WERI-Rb-1 (cell line): ENCODE data around the gene GPS1.

Source experiments
- DNase-seq: peaks from one replicate; pipeline ENCODE4 v3.0.0-alpha.2; 2020
- H3K27ac ChIP-seq: fragments of 250-450 bp; sonication (Bioruptor Pico); 2 replicates; pipeline ENCODE4 v1.5.1; 2020; ENCODE audit warnings: mild to moderate bottlenecking, moderate library complexity
- H3K27me3 ChIP-seq: fragments of 250-450 bp; sonication (Bioruptor Pico); 2 replicates; pipeline ENCODE4 v1.5.1; 2021; ENCODE audit warnings: mild to moderate bottlenecking, low read depth, moderate library complexity; ENCODE audit not compliant: insufficient read depth, severe bottlenecking
- H3K36me3 ChIP-seq: fragments of 250-450 bp; sonication (Bioruptor Pico); 2 replicates; pipeline ENCODE4 v1.5.1; 2020; ENCODE audit warnings: mild to moderate bottlenecking, moderate library complexity
- H3K4me3 ChIP-seq: 2 replicates; pipeline ENCODE4 v1.5.1; 2011; ENCODE audit warnings: low read depth, mild to moderate bottlenecking, control low read depth, low read length
- H3K9me3 ChIP-seq: fragments of 250-450 bp; sonication (Bioruptor Pico); 2 replicates; pipeline ENCODE4 v1.5.1; 2021; ENCODE audit warnings: mild to moderate bottlenecking, moderate library complexity; ENCODE audit not compliant: severe bottlenecking
- CTCF ChIP-seq: IDR thresholded peaks from 2 replicates; pipeline ENCODE4 v1.5.1; 2011; ENCODE audit warnings: low read depth, mild to moderate bottlenecking, control low read depth, inconsistent platforms, low read length

Gene GPS1

GRCh38 chr17:82031885-82032627 lies 19.6 kb upstream of the GPS1 start:
- peak overlapping the region; percentile 64 for H3K4me3 ChIP-seq
- no peak for TF ChIP-seq CTCF
- H3K9me3 ChIP-seq: no peaks in the 10 kb centered on the region
- peak overlapping the region; percentile 34 for H3K27ac ChIP-seq
- no peaks in the 10 kb centered on the region for H3K27me3 ChIP-seq
- peak; percentile 83 for DNase-seq
- peaks cover 53% of the 10 kb centered on the region for H3K36me3 ChIP-seq

- no peak overlapping the region for H3K27ac ChIP-seq
- H3K9me3 ChIP-seq: no peaks in the 10 kb centered on the region
- TF ChIP-seq CTCF: no peak
- no peaks in the 10 kb centered on the region for H3K27me3 ChIP-seq
- DNase-seq: no peak
- H3K36me3 ChIP-seq: peaks cover 49% of the 10 kb centered on the region
- H3K4me3 ChIP-seq: no peak overlapping the region
These were observed 18.2 kb upstream of the GPS1 start for GRCh38 chr17:82033359-82034085.

- Histone ChIP-seq H3K27ac (no peak overlapping the region), H3K4me3 (no peak overlapping the region), H3K36me3 (peaks cover 39% of the 10 kb centered on the region), H3K27me3 (no peaks in the 10 kb centered on the region), H3K9me3 (no peaks in the 10 kb centered on the region)
- no peak for TF ChIP-seq CTCF
- peak; percentile 67 for DNase-seq
These were observed 17.2 kb upstream of the GPS1 start for GRCh38 chr17:82034371-82035011.

GRCh38 chr17:82035488-82035887 lies 16.2 kb upstream of the GPS1 start:
- no peak overlapping the region for H3K27ac ChIP-seq
- H3K9me3 ChIP-seq: no peaks in the 10 kb centered on the region
- no peaks in the 10 kb centered on the region for H3K27me3 ChIP-seq
- TF ChIP-seq CTCF: no peak
- H3K4me3 ChIP-seq: no peak overlapping the region
- H3K36me3 ChIP-seq: peaks cover 39% of the 10 kb centered on the region
- DNase-seq: no peak

GRCh38 chr17:82035956-82036633 lies 15.6 kb upstream of the GPS1 start:
- peak overlapping the region; percentile 92 for H3K4me3 ChIP-seq
- no peaks in the 10 kb centered on the region for H3K9me3 ChIP-seq
- H3K27ac ChIP-seq: no peak overlapping the region
- TF ChIP-seq CTCF: no peak
- H3K36me3 ChIP-seq: peaks cover 39% of the 10 kb centered on the region
- H3K27me3 ChIP-seq: no peaks in the 10 kb centered on the region
- no peak for DNase-seq
